ENCODE data around the gene SDK2. TPM values are rescaled to one million over a fixed set of nuclear protein-coding genes. Genes with fewer than 3 reads are reported as not detected.

The SDK2 gene
- total RNA-seq, 4 donors from 2014 or later: 0.18 to 3.3 (median 1.2) TPM

DNA sequence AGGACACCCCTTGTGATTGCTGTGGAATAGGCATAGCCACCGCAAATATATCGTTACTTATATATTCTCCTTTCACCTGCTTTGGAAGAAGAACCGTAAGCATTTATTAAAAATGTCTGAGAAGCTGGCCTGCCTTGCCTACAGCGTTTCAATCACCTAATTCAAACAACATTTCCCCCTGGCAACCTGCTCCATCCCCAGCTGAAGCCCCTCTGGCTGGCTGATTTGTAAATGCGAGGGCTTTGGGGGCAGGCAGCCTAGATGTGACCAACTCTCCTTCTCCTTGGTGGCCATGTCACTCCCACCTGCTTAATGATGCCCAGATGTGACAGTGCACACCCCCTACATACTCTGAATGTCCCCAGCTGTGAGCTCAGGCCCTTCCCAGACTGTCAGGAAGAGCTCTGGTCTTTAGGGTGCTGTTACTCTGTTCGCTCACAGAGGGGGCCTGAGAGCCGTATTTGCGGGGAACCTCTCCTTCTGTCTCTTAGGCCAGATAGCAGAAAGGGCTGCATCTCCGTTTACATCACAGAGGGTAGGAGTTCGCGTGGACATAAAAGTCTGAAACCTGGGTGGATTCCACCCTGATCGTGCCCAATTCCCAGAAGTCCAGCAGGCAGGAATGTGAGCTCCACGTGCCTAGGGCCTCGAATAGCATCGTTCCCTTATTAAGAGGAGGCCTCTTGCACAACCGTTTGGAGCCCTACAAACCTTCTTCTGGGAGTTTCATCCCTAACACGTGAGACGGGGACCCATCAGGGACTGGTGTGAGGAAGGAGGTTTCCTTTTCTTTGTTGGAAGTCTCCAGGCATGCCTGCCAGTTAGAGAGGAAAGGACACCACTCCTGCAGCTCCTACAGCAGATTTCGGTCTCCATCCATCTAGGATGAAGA, 2.4 kb upstream of the SDK2 start:
- DNase-seq: no peak
- H3K4me1 ChIP-seq: peaks cover 0 to 20% (median 5%) of the 10 kb centered on the region in 4 donors
- peaks cover 0 to 19% of the 10 kb centered on the region in 2 donors for H3K27me3 ChIP-seq
- no peaks in the 10 kb centered on the region for H3K36me3 ChIP-seq
- no peak overlapping the region for H3K4me3 ChIP-seq
- H3K9me3 ChIP-seq: no peaks in the 10 kb centered on the region
- H3K27ac ChIP-seq: no peak overlapping the region
- TF ChIP-seq, protein P1, sequence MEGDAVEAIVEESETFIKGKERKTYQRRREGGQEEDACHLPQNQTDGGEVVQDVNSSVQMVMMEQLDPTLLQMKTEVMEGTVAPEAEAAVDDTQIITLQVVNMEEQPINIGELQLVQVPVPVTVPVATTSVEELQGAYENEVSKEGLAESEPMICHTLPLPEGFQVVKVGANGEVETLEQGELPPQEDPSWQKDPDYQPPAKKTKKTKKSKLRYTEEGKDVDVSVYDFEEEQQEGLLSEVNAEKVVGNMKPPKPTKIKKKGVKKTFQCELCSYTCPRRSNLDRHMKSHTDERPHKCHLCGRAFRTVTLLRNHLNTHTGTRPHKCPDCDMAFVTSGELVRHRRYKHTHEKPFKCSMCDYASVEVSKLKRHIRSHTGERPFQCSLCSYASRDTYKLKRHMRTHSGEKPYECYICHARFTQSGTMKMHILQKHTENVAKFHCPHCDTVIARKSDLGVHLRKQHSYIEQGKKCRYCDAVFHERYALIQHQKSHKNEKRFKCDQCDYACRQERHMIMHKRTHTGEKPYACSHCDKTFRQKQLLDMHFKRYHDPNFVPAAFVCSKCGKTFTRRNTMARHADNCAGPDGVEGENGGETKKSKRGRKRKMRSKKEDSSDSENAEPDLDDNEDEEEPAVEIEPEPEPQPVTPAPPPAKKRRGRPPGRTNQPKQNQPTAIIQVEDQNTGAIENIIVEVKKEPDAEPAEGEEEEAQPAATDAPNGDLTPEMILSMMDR (IDR thresholded peaks at IDR 0.05): peak in 1 of 6 experiments; percentile 17
- TF ChIP-seq POLR2A (IDR thresholded peaks at IDR 0.05): no peak

DNA sequence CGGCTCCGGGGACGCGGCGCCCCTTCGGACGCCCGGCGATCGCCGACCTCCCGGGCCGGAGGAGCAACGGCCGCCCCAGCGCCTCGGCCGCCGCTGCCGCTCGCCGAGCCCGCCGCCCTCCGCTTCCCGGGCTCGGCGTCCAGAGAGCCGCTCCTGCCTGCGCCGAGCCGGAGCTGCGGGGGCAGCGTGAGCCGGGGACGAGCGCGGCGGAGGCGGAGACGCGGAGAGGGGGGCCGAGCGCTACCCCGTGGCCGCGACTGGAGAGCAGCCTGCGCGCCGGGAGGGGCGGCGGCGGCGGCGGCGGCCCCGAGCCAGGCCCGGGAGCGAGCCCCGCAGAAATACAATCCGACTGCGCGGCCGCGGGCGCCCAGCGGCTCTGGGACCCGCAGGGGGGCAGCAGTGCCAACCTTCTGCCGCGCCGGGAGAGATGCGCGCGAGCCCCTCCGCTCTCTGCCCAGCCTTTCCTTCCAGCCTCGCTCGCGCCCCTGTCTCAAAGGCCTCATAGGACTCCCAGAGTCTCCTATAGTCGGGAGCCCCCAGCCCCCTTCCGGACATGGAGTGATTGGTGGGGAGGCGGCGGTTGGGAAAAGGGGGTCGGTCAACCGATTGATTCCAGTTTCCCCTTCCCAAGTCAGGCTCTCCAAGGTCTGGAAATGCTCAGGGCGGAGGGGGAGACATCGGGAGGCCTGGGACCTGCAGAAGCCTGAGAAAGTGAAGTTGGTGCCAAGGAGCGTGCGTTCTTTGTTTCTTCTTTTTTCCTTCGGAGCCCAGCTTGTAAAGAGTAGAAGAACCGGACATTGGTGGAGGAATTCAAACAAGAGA, 1.0 kb upstream of the SDK2 start:
- Histone ChIP-seq H3K4me3 (peak overlapping the region; percentile 44 to 75 (median 50)), H3K9me3 (no peaks in the 10 kb centered on the region), H3K4me1 (peaks cover 0 to 20% (median 5%) of the 10 kb centered on the region in 4 donors), H3K36me3 (no peaks in the 10 kb centered on the region), H3K27ac (peak overlapping the region in 1 of 4 donors; percentile 63), H3K27me3 (peaks cover 0 to 19% of the 10 kb centered on the region in 2 donors)
- DNase-seq: peak; percentile 43 to 53 (median 50)
- TF ChIP-seq, protein P1 (IDR thresholded peaks at IDR 0.05): peak in 1 of 6 experiments; percentile 30
- TF ChIP-seq POLR2A (IDR thresholded peaks at IDR 0.05): no peak

GRCh38 chr17:73643852-73644144, 447 bp downstream of the SDK2 start:
- Histone ChIP-seq H3K36me3 (no peaks in the 10 kb centered on the region), H3K4me3 (peak overlapping the region; percentile 44 to 75 (median 50)), H3K4me1 (peaks cover 0 to 20% (median 5%) of the 10 kb centered on the region in 4 donors), H3K27ac (peak overlapping the region in 1 of 4 donors; percentile 63), H3K27me3 (peaks cover 0 to 19% of the 10 kb centered on the region in 2 donors), H3K9me3 (no peaks in the 10 kb centered on the region)
- no peak for DNase-seq
- TF ChIP-seq, protein P1 (IDR thresholded peaks at IDR 0.05): no peak
- TF ChIP-seq POLR2A (IDR thresholded peaks at IDR 0.05): no peak

- H3K4me1 ChIP-seq: peaks cover 0 to 20% (median 5%) of the 10 kb centered on the region in 4 donors
- H3K27me3 ChIP-seq: peaks cover 0 to 19% of the 10 kb centered on the region in 2 donors
- peak; percentile 48 to 63 (median 48) for DNase-seq
- no peak for TF ChIP-seq POLR2A (IDR thresholded peaks at IDR 0.05)
- TF ChIP-seq, protein P1 (IDR thresholded peaks at IDR 0.05): peak in 2 of 6 experiments; percentile 9 to 24
- no peaks in the 10 kb centered on the region for H3K9me3 ChIP-seq
- H3K36me3 ChIP-seq: no peaks in the 10 kb centered on the region
- H3K27ac ChIP-seq: peak overlapping the region in 1 of 4 donors; percentile 63
- H3K4me3 ChIP-seq: peak overlapping the region; percentile 44 to 75 (median 50)
These were observed 1.0 kb downstream of the SDK2 start for GRCh38 chr17:73643001-73643851.

- Histone ChIP-seq H3K36me3 (no peaks in the 10 kb centered on the region), H3K27ac (peak overlapping the region in 1 of 4 donors; percentile 63), H3K27me3 (peaks cover 0 to 19% of the 10 kb centered on the region in 2 donors), H3K4me1 (peaks cover 0 to 20% (median 5%) of the 10 kb centered on the region in 4 donors), H3K9me3 (no peaks in the 10 kb centered on the region), H3K4me3 (peak overlapping the region; percentile 44 to 75 (median 50))
- TF ChIP-seq, protein P1 (IDR thresholded peaks at IDR 0.05): no peak
- no peak for TF ChIP-seq POLR2A (IDR thresholded peaks at IDR 0.05)
- DNase-seq: no peak
These were observed 1.6 kb downstream of the SDK2 start for GRCh38 chr17:73642659-73643000.

All from Peyer's patch (tissue), 4 donors.